A549 treated with Mapracorat at 1 μM for 4 hours (cell line): ENCODE data around the gene C2CD4D. TPM values are rescaled to one million over a fixed set of nuclear protein-coding genes. Genes with fewer than 3 reads are reported as not detected.

Source experiments
- total RNA-seq: library from RNA; stranded (reverse); fragments of 200-300 nt; extraction: Qiagen RNA extraction; gene quantifications from 5 replicates; pipeline ENCODE4 v1.2.3, GENCODE V29; 2022

Gene C2CD4D
- not detected in 5 replicates for total RNA-seq

GRCh38 chr1:151839457-151840403 lies at the start of gene C2CD4D:
Gene C2CD4D (minus strand): TSS chr1:151839820. CDS start chr1:151838989, 831 bp downstream.

DNA sequence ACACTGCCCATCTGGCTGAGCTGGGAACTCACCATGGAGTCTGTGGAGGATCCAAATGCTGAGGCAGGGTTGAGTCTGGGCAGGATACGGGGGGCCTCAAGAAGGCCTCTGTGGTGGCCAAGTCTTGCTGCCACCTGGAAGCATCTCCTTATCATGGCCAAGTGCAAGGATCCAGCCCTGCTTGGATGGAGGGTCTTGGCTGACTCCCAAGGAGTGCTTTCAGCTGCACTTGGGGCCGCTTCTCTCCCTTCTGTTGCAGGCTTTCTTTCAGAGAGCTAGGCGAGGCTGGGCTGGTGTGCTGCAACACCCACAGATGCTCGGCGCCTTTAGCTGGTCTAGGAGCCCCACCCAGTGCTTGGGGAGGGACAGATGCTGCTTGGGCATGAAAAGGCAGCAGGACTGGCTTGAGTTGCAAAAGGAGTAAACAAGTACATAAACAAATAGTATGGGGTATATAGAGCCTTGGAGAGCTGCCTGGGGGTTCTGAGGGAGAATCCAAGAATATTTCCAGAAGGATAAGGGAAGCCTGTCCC lies 13.9 kb upstream of the C2CD4D start, which contains the start of gene THEM5:
THEM5 (minus strand) TSS at position 302 of the 533 bp plus-strand sequence; CDS start at position 155, 147 bp downstream.

DNA sequence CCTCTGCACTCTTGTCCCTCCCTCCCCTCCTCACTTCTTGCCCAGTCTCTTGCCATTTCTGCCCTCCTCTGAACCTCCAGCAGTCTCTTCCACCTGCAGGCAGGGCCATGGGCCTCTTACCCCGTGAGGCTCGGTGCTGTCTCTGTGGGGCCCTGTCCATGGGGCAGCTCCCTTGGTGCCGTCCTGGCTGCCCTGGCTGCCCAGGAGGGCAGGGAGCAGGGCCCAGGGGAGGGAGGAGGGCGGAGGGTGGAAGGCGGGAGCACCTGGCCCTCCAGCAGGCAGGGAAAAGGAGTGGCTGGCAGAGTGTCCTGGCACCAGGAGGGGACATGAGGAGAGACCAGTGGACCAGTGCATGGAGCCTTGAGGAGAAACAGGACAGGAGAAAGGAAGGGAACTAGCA lies 8.0 kb downstream of the C2CD4D start, which contains the start of gene RORC:
RORC (minus strand) TSS at position 198 of the 400 bp plus-strand sequence; CDS start at position 160, 38 bp downstream.

GRCh38 chr1:151805066-151805820 lies 34.4 kb downstream of the C2CD4D start, which contains the start of gene LINGO4:
Gene LINGO4 (minus strand): TSS chr1:151805419. CDS start chr1:151802704, 2,715 bp downstream.

DNA sequence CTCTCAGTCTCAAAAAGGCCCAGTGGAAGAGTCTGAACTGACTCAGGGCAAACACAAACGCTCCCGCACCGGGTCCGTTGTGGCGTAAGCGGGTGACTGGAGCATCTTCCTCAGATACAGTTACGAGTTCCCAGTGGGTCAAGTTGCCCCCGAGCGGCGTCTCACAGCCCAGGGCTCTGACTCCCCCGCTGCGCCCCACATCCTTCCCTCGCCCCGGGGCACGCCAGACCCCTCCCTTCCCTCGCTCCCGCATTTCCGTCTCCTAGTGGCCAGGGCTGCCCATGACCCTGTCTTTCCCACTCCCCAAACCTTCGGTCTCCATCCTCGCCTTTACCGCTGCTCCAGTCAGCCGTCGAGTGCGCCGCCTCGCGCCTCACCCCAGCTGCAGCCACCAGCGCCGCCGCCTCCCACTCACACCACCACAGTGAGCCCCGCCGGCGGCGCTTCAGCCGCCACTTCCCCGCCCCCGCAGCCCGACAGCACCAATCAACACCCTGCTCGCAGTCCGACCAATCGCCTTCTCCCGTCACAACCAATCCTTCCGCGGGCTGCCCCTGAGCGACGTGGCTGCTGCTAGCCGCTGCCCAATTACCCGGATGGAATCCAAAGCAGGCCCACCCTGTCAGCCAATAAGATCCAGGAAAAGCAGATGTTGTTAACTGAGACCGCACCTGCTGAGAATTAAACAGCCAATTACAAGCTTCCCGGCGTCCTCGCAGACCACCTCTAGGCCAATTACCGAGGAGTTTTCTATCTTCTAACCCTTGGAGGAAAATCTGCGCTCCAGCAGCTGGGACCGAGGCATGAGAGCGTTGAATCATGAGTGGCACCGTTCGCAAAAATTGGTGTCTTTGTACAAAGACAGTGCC lies 49.3 kb downstream of the C2CD4D start, which contains the start of gene TDRKH:
TDRKH (minus strand) TSS at position 430 of the 869 bp plus-strand sequence. CDS start 7,478 bp downstream, outside the sequence.

Other genes with a start within 250 kb of the C2CD4D start
- 7.0 to 10.3 TPM (median 7.4 TPM) in 5 replicates for gene SNX27, start 227.8 kb downstream of the C2CD4D start, total RNA-seq
- not detected in 5 replicates for gene CELF3, start 123.0 kb downstream of the C2CD4D start, total RNA-seq
- gene RIIAD1, start 118.3 kb downstream of the C2CD4D start, total RNA-seq = not detected in 5 replicates
- 73.9 to 90.5 TPM (median 84.1 TPM) in 5 replicates for gene MRPL9, start 76.3 kb downstream of the C2CD4D start, total RNA-seq
- 5.0 to 5.4 TPM (median 5.1 TPM) in 5 replicates for gene TDRKH, start 49.3 kb downstream of the C2CD4D start, total RNA-seq
- gene LINGO4, start 34.4 kb downstream of the C2CD4D start, total RNA-seq = not detected in 5 replicates
- 0.04 to 0.05 TPM in 2 of 5 replicates, not detected in the others for gene RORC, start 8.0 kb downstream of the C2CD4D start, total RNA-seq
- gene THEM5, start 13.9 kb upstream of the C2CD4D start, total RNA-seq = not detected in 5 replicates
- 13.0 to 14.1 TPM (median 13.9 TPM) in 5 replicates for gene THEM4, start 69.7 kb upstream of the C2CD4D start, total RNA-seq
- 2,101 to 2,395 TPM (median 2,281 TPM) in 5 replicates for gene S100A10, start 154.0 kb upstream of the C2CD4D start, total RNA-seq
- 1,798 to 1,960 TPM (median 1,929 TPM) in 5 replicates for gene S100A11, start 197.2 kb upstream of the C2CD4D start, total RNA-seq
- not detected in 5 replicates for gene TCHHL1, start 249.2 kb upstream of the C2CD4D start, total RNA-seq